Chondrocyte (in vitro differentiated cells): ENCODE measurements around the gene MSRB2. TPM values are rescaled to one million over a fixed set of nuclear protein-coding genes. Genes with fewer than 3 reads are reported as not detected.

Experiments
- DNase-seq: peaks from one replicate; pipeline ENCODE4 v3.0.0; 2021; ENCODE audit warnings: mixed read lengths, low spot score
- H3K27ac Mint-ChIP-seq: one replicate; pipeline ENCODE4 v1.8.0; 2021; ENCODE audit warnings: mild to moderate bottlenecking, moderate library complexity, mixed read lengths; ENCODE audit not compliant: unreplicated experiment
- H3K27me3 Mint-ChIP-seq: 2 replicates; pipeline ENCODE4 v1.8.0; 2021; ENCODE audit warnings: low read depth, mixed read lengths
- H3K36me3 Mint-ChIP-seq: 2 replicates; pipeline ENCODE4 v1.8.0; 2021; ENCODE audit warnings: low read depth, mixed read lengths
- H3K4me1 Mint-ChIP-seq: 2 replicates; pipeline ENCODE4 v1.8.0; 2021; ENCODE audit warnings: low read depth, mild to moderate bottlenecking, mixed read lengths
- H3K4me3 Mint-ChIP-seq: one replicate; pipeline ENCODE4 v1.8.0; 2021; ENCODE audit warnings: mild to moderate bottlenecking, moderate library complexity, mixed read lengths; ENCODE audit not compliant: unreplicated experiment
- H3K9me3 Mint-ChIP-seq: 2 replicates; pipeline ENCODE4 v1.8.0; 2021; ENCODE audit warnings: low read depth, mixed read lengths
- total RNA-seq: library from RNA; stranded (reverse); gene quantifications from 3 replicates; pipeline ENCODE4 v1.2.1, GENCODE V29; 2021
- TF ChIP-seq, protein P1 (sequence below): fragments of 200-600 bp; sonication (generic); IDR thresholded peaks from 2 replicates; pipeline ENCODE4 v1.5.0; 2021; ENCODE audit warnings: antibody characterized with exemption, mild to moderate bottlenecking, moderate library complexity

The MSRB2 gene
- total RNA-seq, 1 donor from 2014 or later, result 18.4 TPM

GRCh38 chr10:23151071-23151470, 55.7 kb downstream of the MSRB2 start:
- TF ChIP-seq, protein P1, sequence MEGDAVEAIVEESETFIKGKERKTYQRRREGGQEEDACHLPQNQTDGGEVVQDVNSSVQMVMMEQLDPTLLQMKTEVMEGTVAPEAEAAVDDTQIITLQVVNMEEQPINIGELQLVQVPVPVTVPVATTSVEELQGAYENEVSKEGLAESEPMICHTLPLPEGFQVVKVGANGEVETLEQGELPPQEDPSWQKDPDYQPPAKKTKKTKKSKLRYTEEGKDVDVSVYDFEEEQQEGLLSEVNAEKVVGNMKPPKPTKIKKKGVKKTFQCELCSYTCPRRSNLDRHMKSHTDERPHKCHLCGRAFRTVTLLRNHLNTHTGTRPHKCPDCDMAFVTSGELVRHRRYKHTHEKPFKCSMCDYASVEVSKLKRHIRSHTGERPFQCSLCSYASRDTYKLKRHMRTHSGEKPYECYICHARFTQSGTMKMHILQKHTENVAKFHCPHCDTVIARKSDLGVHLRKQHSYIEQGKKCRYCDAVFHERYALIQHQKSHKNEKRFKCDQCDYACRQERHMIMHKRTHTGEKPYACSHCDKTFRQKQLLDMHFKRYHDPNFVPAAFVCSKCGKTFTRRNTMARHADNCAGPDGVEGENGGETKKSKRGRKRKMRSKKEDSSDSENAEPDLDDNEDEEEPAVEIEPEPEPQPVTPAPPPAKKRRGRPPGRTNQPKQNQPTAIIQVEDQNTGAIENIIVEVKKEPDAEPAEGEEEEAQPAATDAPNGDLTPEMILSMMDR, result no peak
- no peak overlapping the region for H3K27ac Mint-ChIP-seq
- no peak overlapping the region for H3K4me3 Mint-ChIP-seq
- H3K36me3 Mint-ChIP-seq, result no peaks in the 10 kb centered on the region
- H3K9me3 Mint-ChIP-seq, result no peaks in the 10 kb centered on the region
- no peak for DNase-seq
- peaks cover 23% of the 10 kb centered on the region for H3K27me3 Mint-ChIP-seq
- no peaks in the 10 kb centered on the region for H3K4me1 Mint-ChIP-seq

GRCh38 chr10:23155169-23155568, 59.8 kb downstream of the MSRB2 start:
- DNase-seq, result no peak
- peaks cover 44% of the 10 kb centered on the region for H3K27me3 Mint-ChIP-seq
- H3K36me3 Mint-ChIP-seq, result no peaks in the 10 kb centered on the region
- no peak overlapping the region for H3K27ac Mint-ChIP-seq
- TF ChIP-seq, protein P1, result no peak
- no peaks in the 10 kb centered on the region for H3K9me3 Mint-ChIP-seq
- peaks cover 7% of the 10 kb centered on the region for H3K4me1 Mint-ChIP-seq
- H3K4me3 Mint-ChIP-seq, result no peak overlapping the region

DNA sequence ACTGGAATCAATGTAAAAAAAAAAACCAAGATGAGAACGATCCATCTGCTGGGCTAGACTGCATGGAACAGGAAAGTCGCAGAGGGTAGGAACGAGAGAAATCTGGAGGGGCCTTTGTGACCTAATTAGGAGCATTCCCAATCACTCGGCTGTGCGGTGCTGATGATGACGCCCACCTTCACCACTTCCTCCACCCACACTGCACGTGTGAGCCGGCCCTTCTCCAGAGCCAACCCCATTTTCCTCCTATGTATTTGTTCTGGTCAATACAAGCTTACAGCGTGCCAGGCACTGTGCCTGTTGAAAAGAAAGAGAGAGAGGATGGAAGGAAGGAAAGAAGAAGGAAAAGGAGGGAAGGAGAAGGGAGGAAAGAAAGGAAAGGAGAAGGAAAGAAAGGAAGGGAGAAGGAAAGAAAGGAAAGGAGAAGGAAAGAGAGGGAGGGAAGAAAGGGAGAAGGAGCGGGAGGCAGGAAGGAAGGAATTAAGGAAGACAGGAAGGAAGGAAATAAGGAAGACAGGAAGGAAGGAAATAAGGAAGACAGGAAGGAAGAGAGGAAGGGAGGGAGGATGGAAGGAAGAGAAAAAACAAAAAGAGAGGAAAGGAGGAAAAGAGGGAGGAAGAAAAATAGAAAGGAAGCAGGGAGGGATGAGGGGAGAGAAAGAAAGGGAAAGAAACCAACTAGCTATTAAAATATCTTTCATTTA, 61.2 kb downstream of the MSRB2 start:
- TF ChIP-seq, protein P1, result no peak
- Mint-ChIP-seq H3K4me3 (no peak overlapping the region), H3K4me1 (peaks cover 7% of the 10 kb centered on the region), H3K27me3 (peaks cover 41% of the 10 kb centered on the region), H3K36me3 (no peaks in the 10 kb centered on the region), H3K9me3 (no peaks in the 10 kb centered on the region), H3K27ac (no peak overlapping the region)
- no peak for DNase-seq

DNA sequence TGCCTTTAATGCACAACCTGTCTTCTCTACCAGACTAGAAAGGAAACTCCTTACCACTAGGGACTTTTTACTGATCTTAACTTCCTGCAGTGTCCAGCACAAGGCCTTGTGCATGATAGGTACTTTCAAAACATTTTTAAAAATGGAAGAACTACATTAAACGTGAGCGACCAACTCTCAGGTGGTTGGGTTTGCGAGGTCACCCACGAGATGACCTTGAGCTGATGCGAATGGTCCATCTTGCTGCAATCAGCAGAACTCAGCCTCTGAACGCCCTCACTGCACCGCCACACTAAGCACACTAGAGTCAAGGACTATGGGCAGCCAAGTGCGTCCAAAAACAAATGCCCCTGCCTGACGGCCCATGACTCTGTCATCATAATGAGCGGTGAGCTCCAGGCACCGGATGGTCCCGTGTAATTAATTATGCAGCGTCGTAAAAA, 61.9 kb downstream of the MSRB2 start:
- Mint-ChIP-seq H3K27ac (no peak overlapping the region), H3K9me3 (no peaks in the 10 kb centered on the region), H3K36me3 (no peaks in the 10 kb centered on the region), H3K27me3 (peaks cover 41% of the 10 kb centered on the region), H3K4me1 (peaks cover 7% of the 10 kb centered on the region), H3K4me3 (no peak overlapping the region)
- TF ChIP-seq, protein P1, result no peak
- no peak for DNase-seq

GRCh38 chr10:23157691-23158369, 62.5 kb downstream of the MSRB2 start:
- no peaks in the 10 kb centered on the region for H3K9me3 Mint-ChIP-seq
- H3K4me1 Mint-ChIP-seq, result peaks cover 7% of the 10 kb centered on the region
- TF ChIP-seq, protein P1, result no peak
- peaks cover 41% of the 10 kb centered on the region for H3K27me3 Mint-ChIP-seq
- no peak overlapping the region for H3K4me3 Mint-ChIP-seq
- DNase-seq, result no peak
- H3K27ac Mint-ChIP-seq, result no peak overlapping the region
- H3K36me3 Mint-ChIP-seq, result no peaks in the 10 kb centered on the region
